AG04450 (cell line): ENCODE results near the gene PRM1. TPM values are rescaled to one million over a fixed set of nuclear protein-coding genes. Genes with fewer than 3 reads are reported as not detected.

Experiments
- CTCF ChIA-PET: fragments of 300-600, 350-600 bp; formaldehyde crosslinking; extraction: SDS; loops from one replicate; lab custom pipeline; 2022; ENCODE audit warnings: antibody characterized with exemption, inconsistent platforms; lab: Charles Lee
- POLR2A ChIA-PET: fragments of 350-600 bp; formaldehyde crosslinking; extraction: SDS; loops from one replicate; lab custom pipeline; 2021; ENCODE audit warnings: antibody characterized with exemption, inconsistent platforms; lab: Yijun Ruan, JAX
- DNase-seq: peaks from one replicate; pipeline ENCODE4 v3.0.0-alpha.2; 2011; ENCODE audit warnings: low read depth, low spot score
- H3K27ac ChIP-seq: one replicate; pipeline ENCODE4 v1.5.1; 2012; ENCODE audit warnings: low read depth, low read length, control low read depth
- H3K27me3 ChIP-seq: one replicate; pipeline ENCODE4 v1.6.0; 2012; ENCODE audit warnings: low read length; ENCODE audit not compliant: control insufficient read depth, insufficient read depth
- H3K4me3 ChIP-seq: 2 replicates; pipeline ENCODE4 v1.5.1; 2011; ENCODE audit warnings: mild to moderate bottlenecking, low read depth, low read length, control low read depth
- H3K9me3 ChIP-seq: 2 replicates; pipeline ENCODE4 v1.5.1; 2012; ENCODE audit warnings: low read length; ENCODE audit not compliant: control insufficient read depth, insufficient read depth
- CTCF ChIP-seq: IDR thresholded peaks from 2 replicates; pipeline ENCODE4 v1.5.1; 2011; ENCODE audit warnings: low read depth, low read length, control low read depth, inconsistent platforms
- polyA plus RNA-seq: library from polyadenylated mRNA; depleted of rRNA; stranded (reverse); fragments of >200 nt; gene quantifications from 2 replicates; pipeline ENCODE4 v1.2.3, GENCODE V29; 2011

Gene PRM1
- polyA plus RNA-seq, 1 experiment: not detected

- DNase-seq: no peak
- no peak for TF ChIP-seq CTCF
- ChIA-PET CTCF (no interaction called here), POLR2A (no interaction called here)
- Histone ChIP-seq H3K4me3 (no peak overlapping the region), H3K27me3 (no peaks in the 10 kb centered on the region), H3K27ac (no peak overlapping the region), H3K9me3 (no peaks in the 10 kb centered on the region; the same call in 1 of the 2 replicates)
These were observed 38.5 kb upstream of the PRM1 start for GRCh38 chr16:11319529-11320146.

GRCh38 chr16:11318817-11319216 is 37.7 kb upstream of the PRM1 start:
- no peaks in the 10 kb centered on the region; the same call in 1 of the 2 replicates for H3K9me3 ChIP-seq
- no peak overlapping the region for H3K27ac ChIP-seq
- no peaks in the 10 kb centered on the region for H3K27me3 ChIP-seq
- no peak overlapping the region for H3K4me3 ChIP-seq
- no peak for DNase-seq
- ChIA-PET POLR2A (no interaction called here), CTCF (interaction anchor here (0.6 kb wide), 1 partner anchor 32 kb away, joined by 6 read pairs; no protein-coding TSS in a partner anchor)
- no peak for TF ChIP-seq CTCF

- no peak for TF ChIP-seq CTCF
- ChIA-PET POLR2A (interaction anchor here (1.0 kb wide), 1 partner anchor 61 kb away, joined by 3 read pairs; the partner anchor contains the start of gene SOCS1), CTCF (no interaction called here)
- Histone ChIP-seq H3K27ac (peak overlapping the region; percentile 31), H3K9me3 (no peaks in the 10 kb centered on the region; the same call in 1 of the 2 replicates), H3K4me3 (no peak overlapping the region), H3K27me3 (no peaks in the 10 kb centered on the region)
- no peak for DNase-seq
These were observed 35.3 kb upstream of the PRM1 start for GRCh38 chr16:11316331-11317015.

GRCh38 chr16:11315510-11315909 is 34.4 kb upstream of the PRM1 start:
- peak; percentile 39 for TF ChIP-seq CTCF
- Histone ChIP-seq H3K27ac (no peak overlapping the region), H3K4me3 (no peak overlapping the region), H3K9me3 (no peaks in the 10 kb centered on the region; the same call in 1 of the 2 replicates), H3K27me3 (no peaks in the 10 kb centered on the region)
- CTCF ChIA-PET: no interaction called here
- DNase-seq: no peak
- POLR2A ChIA-PET: interaction anchor here (1.0 kb wide), 2 partner anchors 13 to 60 kb away, joined by 3 read pairs; partner anchors contain the start of gene SOCS1

- H3K27ac ChIP-seq: no peak overlapping the region
- DNase-seq: no peak
- CTCF ChIA-PET: no interaction called here
- no peak overlapping the region for H3K4me3 ChIP-seq
- H3K9me3 ChIP-seq: no peaks in the 10 kb centered on the region; the same call in 1 of the 2 replicates
- POLR2A ChIA-PET: no interaction called here
- H3K27me3 ChIP-seq: no peaks in the 10 kb centered on the region
- TF ChIP-seq CTCF: no peak
These were observed 33.3 kb upstream of the PRM1 start for GRCh38 chr16:11314309-11314894.
